Pancreas (tissue), 10 donors: Measurements from ENCODE around the gene LNX1. TPM values are rescaled to one million over a fixed set of nuclear protein-coding genes. Genes with fewer than 3 reads are reported as not detected.

Source experiments
- ATAC-seq, 4 donors: fragments of 200-7000 bp; cut with Tn5 transposase; one replicate each; pipeline versions ENCODE4 v1.8.0 to v1.9.1; 2020; ENCODE audit warnings: mild to moderate bottlenecking in 4 of 4, moderate library complexity in 4 of 4
- DNase-seq, 6 donors: peaks; one replicate each; pipeline ENCODE4 v3.0.0-alpha.2; 2020
- FAIRE-seq: peaks from 2 replicates; lab custom pipeline; 2012; peaks lifted over from hg19 to GRCh38; lab: Jason Lieb, UNC
- H3K27ac ChIP-seq, 4 donors: fragments of 200-600 bp; sonication (generic); 1 replicate in 3 of 4; 2 replicates in 1 of 4; pipeline versions ENCODE4 v1.5.0 to v1.8.0; 2020
- H3K27me3 ChIP-seq, 4 donors: fragments of 200-600 bp; one replicate each; pipeline ENCODE4 v1.8.0; 2021
- H3K36me3 ChIP-seq, 3 donors: fragments of 200-600 bp; sonication (generic) in 1 of 3; one replicate each; pipeline versions ENCODE4 v1.5.0 to v1.8.0; 2020 to 2021
- H3K4me1 ChIP-seq, 3 donors: fragments of 200-600 bp; one replicate each; pipeline ENCODE4 v1.8.0; 2021
- H3K4me3 ChIP-seq, 4 donors: fragments of 200-600 bp; sonication (generic) in 2 of 4; one replicate each; pipeline versions ENCODE4 v1.5.0 to v1.8.0; 2020 to 2021
- H3K9me3 ChIP-seq, 4 donors: fragments of 200-600 bp; one replicate each; pipeline ENCODE4 v1.8.0; 2021
- WGBS, 2 donors: extraction: QIAGEN DNeasy Blood & Tissue Kit; methylation state at CpG; one replicate each; pipeline ENCODE4 v1.1.7; 2013; 5-methylcytosine and 5-hydroxymethylcytosine counted together
- intact Hi-C, 3 donors: fragments of 100-400 bp; cut with DNase I; formaldehyde crosslinking; loops; one replicate each; pipeline versions ENCODE4 v1.11.1 to v1.14.2; 2022
- polyA plus RNA-seq, 2 donors: library from polyadenylated mRNA; stranded (reverse); fragments of 200-250 nt; gene quantifications; one replicate each; pipeline ENCODE4 v1.2.3, GENCODE V29; 2013
- total RNA-seq, 6 donors: library from RNA; stranded (reverse); fragmentation: NEBNext Ultra II Directional in 4 of 6; extraction: Animal tissue kit (Norgen Biotek cat#: 25700) in 4 of 6; gene quantifications; one replicate each; pipeline versions ENCODE4 v1.2.1 to v1.2.4, GENCODE V29; 2021 to 2023
- TF ChIP-seq, protein P1 (sequence below), 4 donors: fragments of 200-600 bp; sonication (generic) in 3 of 4; IDR thresholded peaks; one replicate each; pipeline versions ENCODE4 v1.5.0 to v1.8.0; 2021; ENCODE audit warnings: antibody characterized with exemption in 4 of 4
- donor health status: healthy with polysubstance abuse.
- donor health status: DM: no; HTN: no; CAD: no; lungs with moderate emphysema.
- donor health status: DM: no; HTN: no; CAD: no.
- donor health status: control.
- donor health status: control.
- donor health status: Bipolar disorder and iron deficiency.
- donor health status: DM: yes; HTN: yes; CAD: no.
- donor health status: DM: no; HTN: no; CAD: no.
- donor health status: DM: no; HTN: no; CAD: no.
- donor health status: DM: yes; HTN: yes; CAD: no.

Gene LNX1
- total and polyA plus RNA-seq, 8 donors: 6.1 to 18.6 (median 15.0) TPM

- Histone ChIP-seq H3K27ac (no peak overlapping the region), H3K4me1 (no peaks in the 10 kb centered on the region), H3K36me3 (no peaks in the 10 kb centered on the region), H3K9me3 (no peaks in the 10 kb centered on the region), H3K4me3 (no peak overlapping the region), H3K27me3 (no peaks in the 10 kb centered on the region)
- FAIRE-seq (no peak), DNase-seq (no peak), ATAC-seq (no peak)
- 90 to 91% methylated on average over 4 of the region's 4 CpGs for WGBS, 2 donors
- intact Hi-C loops: no loop called here
- TF ChIP-seq, protein P1, sequence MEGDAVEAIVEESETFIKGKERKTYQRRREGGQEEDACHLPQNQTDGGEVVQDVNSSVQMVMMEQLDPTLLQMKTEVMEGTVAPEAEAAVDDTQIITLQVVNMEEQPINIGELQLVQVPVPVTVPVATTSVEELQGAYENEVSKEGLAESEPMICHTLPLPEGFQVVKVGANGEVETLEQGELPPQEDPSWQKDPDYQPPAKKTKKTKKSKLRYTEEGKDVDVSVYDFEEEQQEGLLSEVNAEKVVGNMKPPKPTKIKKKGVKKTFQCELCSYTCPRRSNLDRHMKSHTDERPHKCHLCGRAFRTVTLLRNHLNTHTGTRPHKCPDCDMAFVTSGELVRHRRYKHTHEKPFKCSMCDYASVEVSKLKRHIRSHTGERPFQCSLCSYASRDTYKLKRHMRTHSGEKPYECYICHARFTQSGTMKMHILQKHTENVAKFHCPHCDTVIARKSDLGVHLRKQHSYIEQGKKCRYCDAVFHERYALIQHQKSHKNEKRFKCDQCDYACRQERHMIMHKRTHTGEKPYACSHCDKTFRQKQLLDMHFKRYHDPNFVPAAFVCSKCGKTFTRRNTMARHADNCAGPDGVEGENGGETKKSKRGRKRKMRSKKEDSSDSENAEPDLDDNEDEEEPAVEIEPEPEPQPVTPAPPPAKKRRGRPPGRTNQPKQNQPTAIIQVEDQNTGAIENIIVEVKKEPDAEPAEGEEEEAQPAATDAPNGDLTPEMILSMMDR (IDR thresholded peaks at IDR 0.05): no peak
Observed at GRCh38 chr4:53598483-53598882, 7.2 kb upstream of the LNX1 start.

DNA sequence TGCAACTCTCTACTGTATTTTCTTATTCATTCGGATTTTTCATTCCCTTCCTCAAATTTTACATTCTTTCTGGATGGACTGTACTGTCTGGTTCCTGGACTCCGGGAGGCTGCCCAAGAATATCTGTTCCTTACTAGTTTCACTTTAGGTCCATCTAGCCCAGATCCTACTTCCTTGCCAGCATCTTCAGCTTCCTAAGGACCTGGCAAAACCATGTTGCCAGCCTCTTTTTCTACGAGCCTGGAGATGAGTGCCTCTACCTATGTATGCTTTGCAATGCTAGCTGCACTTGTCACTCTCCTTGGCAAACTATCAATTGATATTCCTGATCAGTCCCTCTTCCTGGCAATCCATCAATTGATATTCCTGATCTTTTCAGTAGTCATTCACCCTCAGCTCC, 5.6 kb upstream of the LNX1 start:
- Histone ChIP-seq H3K4me1 (peaks cover 5 to 7% (median 5%) of the 10 kb centered on the region in 3 donors), H3K27ac (no peak overlapping the region), H3K9me3 (no peaks in the 10 kb centered on the region), H3K4me3 (no peak overlapping the region), H3K36me3 (no peaks in the 10 kb centered on the region), H3K27me3 (no peaks in the 10 kb centered on the region)
- FAIRE-seq (no peak), ATAC-seq (no peak), DNase-seq (no peak)
- TF ChIP-seq, protein P1 (IDR thresholded peaks at IDR 0.05): no peak
- 83 to 91% methylated on average over 3 of the region's 3 CpGs for WGBS, 2 donors
- intact Hi-C loops: no loop called here

DNA sequence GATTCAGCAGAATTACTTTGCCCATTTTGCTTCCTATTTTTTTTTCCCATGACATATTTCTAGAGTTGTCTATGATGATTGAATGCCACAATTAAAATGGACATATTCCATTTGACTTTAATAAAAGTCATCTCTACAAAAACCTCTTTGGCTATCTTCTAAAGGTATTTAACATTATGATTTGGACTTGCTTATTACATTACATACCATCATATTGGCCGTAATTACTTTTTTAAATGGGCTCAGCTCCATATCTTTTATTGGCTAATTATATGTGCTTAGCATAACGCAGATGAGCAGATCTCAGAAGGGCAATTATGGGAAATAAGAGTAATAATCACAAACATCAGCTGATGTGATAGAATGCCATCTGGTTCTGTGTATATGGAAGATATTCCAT, 4.5 kb upstream of the LNX1 start:
- Histone ChIP-seq H3K9me3 (no peaks in the 10 kb centered on the region), H3K4me3 (no peak overlapping the region), H3K4me1 (peaks cover 7 to 9% (median 7%) of the 10 kb centered on the region in 3 donors), H3K36me3 (no peaks in the 10 kb centered on the region), H3K27me3 (no peaks in the 10 kb centered on the region), H3K27ac (no peak overlapping the region)
- intact Hi-C loops: no loop called here
- TF ChIP-seq, protein P1 (IDR thresholded peaks at IDR 0.05): no peak
- 88 to 91% methylated on average over 2 of the region's 2 CpGs for WGBS, 2 donors
- FAIRE-seq (no peak), DNase-seq (no peak), ATAC-seq (no peak)

GRCh38 chr4:53595204-53595603, 3.9 kb upstream of the LNX1 start:
- no peak for ATAC-seq
- Histone ChIP-seq H3K36me3 (no peaks in the 10 kb centered on the region), H3K4me1 (peaks cover 7 to 9% (median 7%) of the 10 kb centered on the region in 3 donors), H3K4me3 (no peak overlapping the region), H3K27me3 (no peaks in the 10 kb centered on the region), H3K9me3 (no peaks in the 10 kb centered on the region), H3K27ac (no peak overlapping the region)
- FAIRE-seq: no peak
- 94 to 98% methylated on average over 3 of the region's 3 CpGs for WGBS, 2 donors
- no peak for DNase-seq
- TF ChIP-seq, protein P1 (IDR thresholded peaks at IDR 0.05): no peak
- intact Hi-C loops: no loop called here

DNA sequence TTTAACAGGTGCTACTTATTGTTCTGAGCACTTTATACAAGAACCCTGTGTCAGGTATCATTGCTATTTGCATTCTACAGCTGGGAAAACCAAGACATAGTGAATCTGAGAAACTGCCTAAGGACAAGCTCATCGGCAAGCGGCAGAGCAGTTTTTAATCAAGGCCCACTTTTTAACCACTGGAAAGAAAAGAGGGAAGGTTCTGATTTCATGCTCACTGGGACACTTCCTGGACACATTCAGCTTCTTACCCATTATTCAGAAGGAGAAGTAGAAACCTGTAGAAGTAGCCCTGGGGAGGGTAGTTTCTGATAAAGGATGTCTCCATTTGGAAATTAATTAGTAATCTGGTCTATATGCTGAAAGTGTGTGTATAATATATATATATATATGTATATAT, 2.5 kb upstream of the LNX1 start:
- Histone ChIP-seq H3K4me3 (no peak overlapping the region), H3K4me1 (peaks cover 9 to 19% (median 13%) of the 10 kb centered on the region in 3 donors), H3K9me3 (no peaks in the 10 kb centered on the region), H3K27ac (peak overlapping the region in 1 of 4 donors; percentile 93), H3K36me3 (no peaks in the 10 kb centered on the region), H3K27me3 (no peaks in the 10 kb centered on the region)
- FAIRE-seq: no peak
- intact Hi-C loops: no loop called here
- DNase-seq: no peak
- no peak for ATAC-seq
- WGBS, 2 donors: 61 to 79% methylated on average over 2 of the region's 2 CpGs
- TF ChIP-seq, protein P1 (IDR thresholded peaks at IDR 0.05): no peak
